HepG2 (cell line): ENCODE results near the gene RASSF4. TPM values are rescaled to one million over a fixed set of nuclear protein-coding genes. Genes with fewer than 3 reads are reported as not detected.
A peak's percentile ranks its signal among the peaks of the same experiment; 100 is the strongest.

Source experiments
- AGO2 ChIP-seq: fragments of 200-400 bp; formaldehyde crosslinking; optimal IDR thresholded peaks from 2 replicates; pipeline ENCODE3; 2017; ENCODE audit warnings: mild to moderate bottlenecking, low read depth, low read length, moderate library complexity
- BATF2 ChIP-seq: sonication (generic); formaldehyde crosslinking; IDR thresholded peaks from 2 replicates; pipeline ENCODE4 v1.8.0; 2022; ENCODE audit warnings: mild to moderate bottlenecking, missing genetic modification reagents, moderate library complexity
- BCL3 ChIP-seq: sonication (generic); formaldehyde crosslinking; IDR thresholded peaks from 2 replicates; pipeline ENCODE4 v1.5.1; 2020; ENCODE audit warnings: mild to moderate bottlenecking, missing genetic modification reagents, moderate library complexity
- CEBPB ChIP-seq: IDR thresholded peaks from 2 replicates; pipeline ENCODE4 v1.6.1; 2011; ENCODE audit warnings: low read depth, low read length, improper control_type of control experiment, borderline replicate concordance
- CREM ChIP-seq, 2 experiments: sonication (generic) in 1 of 2; formaldehyde crosslinking in 1 of 2; IDR thresholded peaks; 2 replicates each; pipeline versions ENCODE4 v1.4.0 to v1.6.1; 2016 to 2020; ENCODE audit warnings: antibody characterized with exemption in 1 of 2, mild to moderate bottlenecking in 1 of 2, missing genetic modification reagents in 1 of 2
- E2F1 ChIP-seq: sonication (generic); formaldehyde crosslinking; IDR thresholded peaks from 2 replicates; pipeline ENCODE4 v1.5.0; 2020; ENCODE audit warnings: missing genetic modification reagents
- GATAD1 ChIP-seq: IDR thresholded peaks from 2 replicates; pipeline ENCODE4 v1.6.1; 2016; ENCODE audit warnings: missing genetic modification reagents, missing compliant biosample characterization
- IRX3 ChIP-seq: sonication (generic); formaldehyde crosslinking; IDR thresholded peaks from 2 replicates; pipeline ENCODE4 v1.8.1; 2023; ENCODE audit warnings: mild to moderate bottlenecking, low read depth, missing genetic modification reagents, borderline replicate concordance
- MTF2 ChIP-seq: sonication (generic); formaldehyde crosslinking; IDR thresholded peaks from 2 replicates; pipeline ENCODE4 v1.5.0; 2020; ENCODE audit warnings: missing genetic modification reagents, borderline replicate concordance
- NCOA2 ChIP-seq: sonication (generic); formaldehyde crosslinking; IDR thresholded peaks from 2 replicates; pipeline ENCODE4 v1.8.0; 2022; ENCODE audit warnings: inconsistent platforms
- PAF1 ChIP-seq: IDR thresholded peaks from 2 replicates; pipeline ENCODE4 v1.6.1; 2016; ENCODE audit warnings: missing genetic modification reagents, missing compliant biosample characterization
- PITX1 ChIP-seq: sonication (generic); formaldehyde crosslinking; IDR thresholded peaks from 2 replicates; pipeline ENCODE4 v1.5.1; 2020; ENCODE audit warnings: mild to moderate bottlenecking, missing genetic modification reagents
- RXRB ChIP-seq: IDR thresholded peaks from 2 replicates; pipeline ENCODE4 v1.6.1; 2016; ENCODE audit warnings: borderline replicate concordance, missing genetic modification reagents, missing compliant biosample characterization
- SIN3B ChIP-seq: fragments of 150-350 bp; IDR thresholded peaks from 2 replicates; pipeline ENCODE4 v1.6.1; 2014; ENCODE audit warnings: low read length
- ZNF121 ChIP-seq: sonication (generic); formaldehyde crosslinking; IDR thresholded peaks from 2 replicates; pipeline ENCODE4 v1.5.0; 2020; ENCODE audit warnings: mild to moderate bottlenecking, missing genetic modification reagents
- ZNF230 ChIP-seq: sonication (generic); formaldehyde crosslinking; IDR thresholded peaks from 2 replicates; pipeline ENCODE4 v1.4.0; 2020; ENCODE audit warnings: mild to moderate bottlenecking, missing genetic modification reagents
- ZNF33B ChIP-seq: sonication (generic); formaldehyde crosslinking; IDR thresholded peaks from 2 replicates; pipeline ENCODE4 v1.5.1; 2020; ENCODE audit warnings: mild to moderate bottlenecking, missing genetic modification reagents
- ZNF350 ChIP-seq: sonication (generic); formaldehyde crosslinking; IDR thresholded peaks from 2 replicates; pipeline ENCODE4 v1.4.0; 2020; ENCODE audit warnings: mild to moderate bottlenecking, low read depth, missing genetic modification reagents, borderline replicate concordance
- ZNF441 ChIP-seq: sonication (generic); formaldehyde crosslinking; IDR thresholded peaks from 2 replicates; pipeline ENCODE4 v1.7.0; 2021; ENCODE audit warnings: missing genetic modification reagents, borderline replicate concordance
- ZNF7 ChIP-seq: IDR thresholded peaks from 2 replicates; pipeline ENCODE4 v1.6.1; 2016; ENCODE audit warnings: missing biosample characterization, missing genetic modification reagents
- ZNF737 ChIP-seq: sonication (generic); formaldehyde crosslinking; IDR thresholded peaks from 2 replicates; pipeline ENCODE4 v1.5.0; 2020; ENCODE audit warnings: missing genetic modification reagents, mild to moderate bottlenecking, borderline replicate concordance
- polyA plus RNA-seq, 8 experiments: library from polyadenylated mRNA; depleted of rRNA in 3 of 8; stranded (reverse) in 7 of 8; unstranded in 1 of 8; fragments of >200 nt; fragmentation: Illumina TruSeq in 4 of 8; extraction: Trizol in 4 of 8; gene quantifications; 2 replicates each; pipeline versions ENCODE4 v1.2.1 to v1.2.3, GENCODE V29; 2011 to 2016; ENCODE audit warnings: low read depth in 4 of 8, missing spikeins in 1 of 8, mixed read lengths in 1 of 8; ENCODE audit not compliant: insufficient read depth in 1 of 8
- total RNA-seq, 5 experiments: library from RNA; depleted of rRNA; stranded (reverse); fragments of >200 nt; fragmentation: Illumina TruSeq; extraction: Trizol; gene quantifications; 2 replicates each; pipeline ENCODE4 v1.2.3, GENCODE V29; 2016; ENCODE audit warnings: low read depth in 1 of 5
- TF ChIP-seq, protein P1 (sequence below): sonication (generic); formaldehyde crosslinking; IDR thresholded peaks from 2 replicates; pipeline ENCODE4 v1.8.1; 2023; ENCODE audit warnings: mild to moderate bottlenecking, moderate library complexity, missing genetic modification reagents
- TF ChIP-seq, protein P2 (sequence below): sonication (generic); formaldehyde crosslinking; IDR thresholded peaks from 2 replicates; pipeline ENCODE4 v1.5.0; 2020; ENCODE audit warnings: mild to moderate bottlenecking, missing genetic modification reagents, borderline replicate concordance

Gene RASSF4
- total and polyA plus RNA-seq, 2 of the 13 experiments (the other 11 are each of a cell fraction or from before 2014, with no cell fraction given) = 34.0 to 51.7 TPM

GRCh38 chr10:44977287-44978212, 17.9 kb downstream of the RASSF4 start (continued):
- TF ChIP-seq, protein P1, sequence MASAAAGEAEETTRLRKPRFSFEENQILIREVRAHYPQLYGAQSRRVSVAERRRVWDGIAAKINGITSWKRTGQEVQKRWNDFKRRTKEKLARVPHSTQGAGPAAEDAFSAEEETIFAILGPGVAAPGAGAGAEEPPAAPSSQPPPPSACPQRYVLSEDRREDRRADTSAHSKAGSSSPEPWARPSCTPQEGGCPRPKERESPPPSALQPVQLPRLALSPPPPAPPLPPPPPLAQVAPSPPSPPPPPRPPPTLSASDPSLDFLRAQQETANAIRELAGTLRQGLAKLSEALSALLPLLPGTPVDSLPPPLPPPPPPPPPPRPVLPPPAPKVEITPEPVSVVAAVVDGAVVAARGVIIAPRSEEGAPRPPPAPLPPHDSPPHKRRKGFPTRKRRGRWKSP = no peak
- 0 out of 2 replicates have a peak, but pooled peaks have one; percentile 12 for TF ChIP-seq ZNF121
- TF ChIP-seq PAF1 = peak; percentile 99
- no peak; the same call in 1 of the 2 replicates for TF ChIP-seq RXRB (CRISPR knock-in tag)
- no peak for TF ChIP-seq ZNF7
- no peak for TF ChIP-seq CEBPB
- no peak for TF ChIP-seq PITX1 (CRISPR knock-in tag)
- peak; percentile 100 for TF ChIP-seq AGO2
- no peak for TF ChIP-seq SIN3B
- TF ChIP-seq ZNF737 = no peak; the same call in 1 of the 2 replicates
- TF ChIP-seq, protein P2, sequence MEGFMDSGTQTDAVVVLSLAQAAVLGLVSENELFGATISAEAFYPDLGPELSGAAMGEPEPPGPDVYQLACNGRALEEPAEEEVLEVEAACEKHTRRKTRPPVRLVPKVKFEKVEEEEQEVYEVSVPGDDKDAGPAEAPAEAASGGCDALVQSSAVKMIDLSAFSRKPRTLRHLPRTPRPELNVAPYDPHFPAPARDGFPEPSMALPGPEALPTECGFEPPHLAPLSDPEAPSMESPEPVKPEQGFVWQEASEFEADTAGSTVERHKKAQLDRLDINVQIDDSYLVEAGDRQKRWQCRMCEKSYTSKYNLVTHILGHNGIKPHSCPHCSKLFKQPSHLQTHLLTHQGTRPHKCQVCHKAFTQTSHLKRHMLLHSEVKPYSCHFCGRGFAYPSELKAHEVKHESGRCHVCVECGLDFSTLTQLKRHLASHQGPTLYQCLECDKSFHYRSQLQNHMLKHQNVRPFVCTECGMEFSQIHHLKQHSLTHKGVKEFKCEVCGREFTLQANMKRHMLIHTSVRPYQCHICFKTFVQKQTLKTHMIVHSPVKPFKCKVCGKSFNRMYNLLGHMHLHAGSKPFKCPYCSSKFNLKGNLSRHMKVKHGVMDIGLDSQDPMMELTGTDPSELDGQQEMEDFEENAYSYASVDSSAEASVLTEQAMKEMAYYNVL (CRISPR knock-in tag) = no peak
- peak; percentile 30; the same call in 1 of the 2 replicates for TF ChIP-seq GATAD1 (CRISPR knock-in tag)
- TF ChIP-seq IRX3 (CRISPR knock-in tag) = no peak
- TF ChIP-seq NCOA2 (CRISPR knock-in tag) = no peak; the same call in 1 of the 2 replicates
- TF ChIP-seq ZNF350 (CRISPR knock-in tag) = peak; percentile 16; the same call in 1 of the 2 replicates
- TF ChIP-seq ZNF33B (CRISPR knock-in tag) = no peak
- no peak for TF ChIP-seq MTF2 (CRISPR knock-in tag)
- no peak; the same call in 1 of the 2 replicates for TF ChIP-seq BATF2 (CRISPR knock-in tag)
- TF ChIP-seq ZNF230 = no peak
- TF ChIP-seq CREM (IDR thresholded peaks at IDR 0.05) = no peak
- TF ChIP-seq CREM (CRISPR knock-in tag; IDR thresholded peaks at IDR 0.05) = no peak
- TF ChIP-seq BCL3 = no peak
- no peak for TF ChIP-seq ZNF441 (CRISPR knock-in tag)
- no peak for TF ChIP-seq E2F1 (CRISPR knock-in tag)
